Measurements from ENCODE around the gene APOF. TPM values are rescaled to one million over a fixed set of nuclear protein-coding genes. Genes with fewer than 3 reads are reported as not detected.
"Not testable (repeated sequence)": the region's sequence is repeated elsewhere in the genome, so short reads cannot be mapped to it uniquely, and the experiment has no call there.

The APOF gene
- total RNA-seq, 1 experiment from 2014 or later: 0.17 TPM

DNA sequence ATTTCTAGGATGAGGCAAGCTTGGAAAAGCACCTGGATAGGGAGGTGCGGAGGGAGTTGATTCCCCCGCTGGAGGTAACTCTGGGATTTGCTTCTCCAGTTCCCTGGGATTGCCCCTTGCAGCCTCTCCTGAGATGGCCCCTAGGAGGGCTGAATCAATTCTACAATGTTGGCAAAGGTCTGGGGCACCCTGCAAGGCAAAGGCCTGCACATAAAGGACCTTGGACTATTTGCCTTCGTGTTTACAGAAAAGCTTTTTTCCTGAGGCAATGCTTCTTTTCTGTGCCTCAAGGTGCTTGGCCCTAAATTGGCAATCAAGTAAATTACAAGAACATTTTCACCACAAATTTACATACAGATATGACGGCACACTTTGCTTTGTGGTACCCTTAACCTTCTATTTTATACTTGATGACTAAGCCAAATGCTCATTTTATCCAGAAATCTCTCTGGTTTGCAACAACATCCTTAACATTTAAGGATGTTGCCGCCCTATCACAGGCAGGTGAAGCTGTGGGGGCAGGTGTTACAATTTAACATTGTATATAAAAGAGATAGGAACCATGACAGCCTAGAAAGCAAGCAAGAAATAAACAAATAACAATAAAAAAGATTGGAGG lies 46.3 kb upstream of the APOF start:
- POLR2A ChIA-PET: no interaction called here
- no peak for TF ChIP-seq POLR2AphosphoS5 (IDR thresholded peaks at IDR 0.05; ENCODE audit: low read depth, low read length)
- no peak for TF ChIP-seq POLR2A (IDR thresholded peaks at IDR 0.05; ENCODE audit: borderline replicate concordance, extremely low read depth, insufficient read depth, insufficient read length)
- TF ChIP-seq SIN3A (IDR thresholded peaks at IDR 0.05; ENCODE audit: low read depth): no peak
- TF ChIP-seq TCF7L2 (IDR thresholded peaks at IDR 0.05; ENCODE audit: borderline replicate concordance, extremely low read depth, insufficient read depth, insufficient read length): no peak
- TF ChIP-seq EZH2 (IDR thresholded peaks at IDR 0.05): no peak
- TF ChIP-seq SP1 (IDR thresholded peaks at IDR 0.05; ENCODE audit: low read depth): no peak
- TF ChIP-seq, protein P1, sequence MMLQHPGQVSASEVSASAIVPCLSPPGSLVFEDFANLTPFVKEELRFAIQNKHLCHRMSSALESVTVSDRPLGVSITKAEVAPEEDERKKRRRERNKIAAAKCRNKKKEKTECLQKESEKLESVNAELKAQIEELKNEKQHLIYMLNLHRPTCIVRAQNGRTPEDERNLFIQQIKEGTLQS (IDR thresholded peaks at IDR 0.05): no peak
- TF ChIP-seq, protein P2, sequence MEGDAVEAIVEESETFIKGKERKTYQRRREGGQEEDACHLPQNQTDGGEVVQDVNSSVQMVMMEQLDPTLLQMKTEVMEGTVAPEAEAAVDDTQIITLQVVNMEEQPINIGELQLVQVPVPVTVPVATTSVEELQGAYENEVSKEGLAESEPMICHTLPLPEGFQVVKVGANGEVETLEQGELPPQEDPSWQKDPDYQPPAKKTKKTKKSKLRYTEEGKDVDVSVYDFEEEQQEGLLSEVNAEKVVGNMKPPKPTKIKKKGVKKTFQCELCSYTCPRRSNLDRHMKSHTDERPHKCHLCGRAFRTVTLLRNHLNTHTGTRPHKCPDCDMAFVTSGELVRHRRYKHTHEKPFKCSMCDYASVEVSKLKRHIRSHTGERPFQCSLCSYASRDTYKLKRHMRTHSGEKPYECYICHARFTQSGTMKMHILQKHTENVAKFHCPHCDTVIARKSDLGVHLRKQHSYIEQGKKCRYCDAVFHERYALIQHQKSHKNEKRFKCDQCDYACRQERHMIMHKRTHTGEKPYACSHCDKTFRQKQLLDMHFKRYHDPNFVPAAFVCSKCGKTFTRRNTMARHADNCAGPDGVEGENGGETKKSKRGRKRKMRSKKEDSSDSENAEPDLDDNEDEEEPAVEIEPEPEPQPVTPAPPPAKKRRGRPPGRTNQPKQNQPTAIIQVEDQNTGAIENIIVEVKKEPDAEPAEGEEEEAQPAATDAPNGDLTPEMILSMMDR (IDR thresholded peaks at IDR 0.05 in 2 of 3, conservative IDR thresholded peaks at IDR 0.05 in 1 of 3; ENCODE audit: borderline replicate concordance in 1 of 3, insufficient read depth in 1 of 3, low read depth in 2 of 3, low read length in 2 of 3): no peak
- TF ChIP-seq CEBPB (IDR thresholded peaks at IDR 0.05; ENCODE audit: low read depth): no peak
- CTCF ChIA-PET: no interaction called here
- no peaks in the 10 kb centered on the region for H4K20me1 ChIP-seq (ENCODE audit: insufficient read depth)
- H3K4me1 ChIP-seq (ENCODE audit: control insufficient read depth in 1 of 2, insufficient read depth in 2 of 2, low read length in 2 of 2): no peaks in the 10 kb centered on the region
- no peak overlapping the region for H3K9ac ChIP-seq (ENCODE audit: low read length)
- H3K4me2 ChIP-seq (ENCODE audit: low read length): no peak overlapping the region
- H3K9me2 ChIP-seq (ENCODE audit: insufficient read depth): no peaks in the 10 kb centered on the region
- H2AFZ ChIP-seq (ENCODE audit: low read depth, low read length, poor library complexity, severe bottlenecking): no peak overlapping the region
- H3K4me3 ChIP-seq (replicated peaks in 1 of 2; ENCODE audit: low read depth in 1 of 2, low read length in 2 of 2): no peak overlapping the region
- no peaks in the 10 kb centered on the region for H3K27me3 ChIP-seq (ENCODE audit: insufficient read depth, low read length)
- H3K9me3 ChIP-seq (ENCODE audit: control insufficient read depth in 1 of 2, insufficient read depth in 1 of 2, low read depth in 1 of 2, low read length in 2 of 2): no peaks in the 10 kb centered on the region
- no peak for ATAC-seq
- H3K27ac ChIP-seq (ENCODE audit: low read depth, low read length): no peak overlapping the region
- RAD21 ChIA-PET (ENCODE audit: low non-redundant PET in 1 of 2, low total read pairs in 2 of 2, uncharacterized antibody in 2 of 2, unreplicated experiment in 2 of 2): no interaction called here
- no peak for DNase-seq (ENCODE audit: low read depth, low spot score)
- H3K79me2 ChIP-seq (ENCODE audit: insufficient read depth, low read length): no peaks in the 10 kb centered on the region
- intact Hi-C loops (cut with micrococcal nuclease): no loop called here
- BruUV-seq (replicated peaks): no TSS peak
- H3K36me3 ChIP-seq (ENCODE audit: control insufficient read depth in 1 of 2, insufficient read depth in 2 of 2, low read length in 2 of 2): 0 out of 4 replicates have a peak, but pooled peaks cover 0 to 3% of the 10 kb centered on the region in 2 experiments

DNA sequence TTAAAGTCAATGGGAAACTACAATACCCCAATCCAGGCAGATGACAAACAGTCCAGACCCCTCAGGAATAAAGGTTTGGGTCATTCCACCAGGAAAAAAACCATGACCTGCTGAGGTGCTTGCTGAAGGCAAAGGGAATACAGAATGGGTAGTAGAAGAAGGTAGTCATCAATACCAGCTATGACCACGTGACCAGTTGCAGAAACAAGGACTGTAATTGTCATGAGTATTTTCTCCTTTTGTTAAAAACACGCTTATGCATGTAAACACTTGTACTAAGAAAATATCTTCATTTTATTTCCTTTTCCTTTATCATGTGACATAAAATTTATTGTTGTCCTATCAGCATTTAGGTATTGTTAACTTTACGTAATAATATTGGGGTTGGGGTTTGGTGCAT lies 41.6 kb upstream of the APOF start:
- not testable (repeated sequence) for H3K79me2 ChIP-seq (ENCODE audit: insufficient read depth, low read length)

DNA sequence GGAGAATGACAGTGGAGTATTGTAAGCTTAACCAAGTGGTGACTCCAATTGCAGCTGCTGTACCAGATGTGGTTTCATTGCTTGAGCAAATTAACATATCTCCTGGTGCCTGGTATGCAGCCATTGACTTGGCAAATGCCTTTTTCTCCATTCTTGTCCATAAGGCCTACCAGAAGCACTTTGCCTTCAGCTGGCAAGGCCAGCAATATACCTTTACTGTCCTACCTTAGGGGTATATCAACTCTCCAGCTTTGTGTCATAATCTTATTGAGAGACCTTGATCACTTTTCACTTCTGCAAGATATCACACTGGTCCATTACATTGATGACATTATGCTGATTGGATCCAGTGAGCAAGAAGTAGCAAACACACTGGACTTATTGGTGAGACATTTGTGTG lies 39.0 kb upstream of the APOF start:
- H3K4me1 ChIP-seq (ENCODE audit: control insufficient read depth in 1 of 2, insufficient read depth in 2 of 2, low read length in 2 of 2); H3K9me3 ChIP-seq (ENCODE audit: control insufficient read depth in 1 of 2, insufficient read depth in 1 of 2, low read depth in 1 of 2, low read length in 2 of 2); ATAC-seq; H3K4me3 ChIP-seq (replicated peaks in 1 of 2; ENCODE audit: low read depth in 1 of 2, low read length in 2 of 2); intact Hi-C loops (cut with micrococcal nuclease); H4K20me1 ChIP-seq (ENCODE audit: insufficient read depth); H3K27ac ChIP-seq (ENCODE audit: low read depth, low read length); H3K9me2 ChIP-seq (ENCODE audit: insufficient read depth); H3K9ac ChIP-seq (ENCODE audit: low read length); DNase-seq (ENCODE audit: low read depth, low spot score); CTCF ChIA-PET; POLR2A ChIA-PET; BruUV-seq (replicated peaks); H3K79me2 ChIP-seq (ENCODE audit: insufficient read depth, low read length); H2AFZ ChIP-seq (ENCODE audit: low read depth, low read length, poor library complexity, severe bottlenecking); H3K36me3 ChIP-seq (ENCODE audit: control insufficient read depth in 1 of 2, insufficient read depth in 2 of 2, low read length in 2 of 2); H3K27me3 ChIP-seq (ENCODE audit: insufficient read depth, low read length); H3K4me2 ChIP-seq (ENCODE audit: low read length); RAD21 ChIA-PET (ENCODE audit: low non-redundant PET in 1 of 2, low total read pairs in 2 of 2, uncharacterized antibody in 2 of 2, unreplicated experiment in 2 of 2): not testable (repeated sequence)

More for the DNA sequence above, 41.6 kb upstream of the APOF start:
- H4K20me1 ChIP-seq (ENCODE audit: insufficient read depth); H3K4me3 ChIP-seq (replicated peaks in 1 of 2; ENCODE audit: low read depth in 1 of 2, low read length in 2 of 2); H3K4me1 ChIP-seq (ENCODE audit: control insufficient read depth in 1 of 2, insufficient read depth in 2 of 2, low read length in 2 of 2); BruUV-seq (replicated peaks); H2AFZ ChIP-seq (ENCODE audit: low read depth, low read length, poor library complexity, severe bottlenecking); intact Hi-C loops (cut with micrococcal nuclease); ATAC-seq; RAD21 ChIA-PET (ENCODE audit: low non-redundant PET in 1 of 2, low total read pairs in 2 of 2, uncharacterized antibody in 2 of 2, unreplicated experiment in 2 of 2); POLR2A ChIA-PET; H3K9ac ChIP-seq (ENCODE audit: low read length); H3K36me3 ChIP-seq (ENCODE audit: control insufficient read depth in 1 of 2, insufficient read depth in 2 of 2, low read length in 2 of 2); H3K9me2 ChIP-seq (ENCODE audit: insufficient read depth); CTCF ChIA-PET; H3K27ac ChIP-seq (ENCODE audit: low read depth, low read length); H3K9me3 ChIP-seq (ENCODE audit: control insufficient read depth in 1 of 2, insufficient read depth in 1 of 2, low read depth in 1 of 2, low read length in 2 of 2); H3K4me2 ChIP-seq (ENCODE audit: low read length); H3K27me3 ChIP-seq (ENCODE audit: insufficient read depth, low read length); DNase-seq (ENCODE audit: low read depth, low spot score): not testable (repeated sequence)
